ENCODE data around the gene TWF1. TPM values are rescaled to one million over a fixed set of nuclear protein-coding genes. Genes with fewer than 3 reads are reported as not detected.

TWF1 gene
- total RNA-seq, 1 experiment from 2014 or later: 390 TPM

DNA sequence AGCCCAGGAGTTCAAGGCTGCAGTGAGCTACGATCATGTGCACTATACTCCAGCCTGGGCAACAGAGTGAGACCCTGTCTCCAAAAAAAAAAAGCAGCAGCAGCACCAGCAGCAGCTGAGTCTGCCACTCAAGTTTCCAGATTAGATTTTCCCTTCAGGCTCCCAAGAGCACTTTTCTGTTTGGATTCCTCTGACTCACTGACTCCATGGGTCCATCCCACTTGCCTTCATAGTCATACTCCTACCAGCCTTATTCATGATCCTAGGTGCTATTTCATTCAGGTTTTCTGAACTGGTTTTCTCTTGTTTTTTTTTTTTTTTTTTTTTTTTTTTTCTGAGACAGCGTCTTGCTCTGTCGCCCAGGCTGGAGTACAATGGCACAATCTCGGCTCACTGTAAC lies 6.8 kb upstream of the TWF1 start:
- in situ Hi-C loops (cut with HindIII; ENCODE audit: low pct_unique_long_range_greater_than_20kb, low sequenced_read_pairs): no loop called here
- no peak for DNase-seq (ENCODE audit: low read depth, low spot score)

DNA sequence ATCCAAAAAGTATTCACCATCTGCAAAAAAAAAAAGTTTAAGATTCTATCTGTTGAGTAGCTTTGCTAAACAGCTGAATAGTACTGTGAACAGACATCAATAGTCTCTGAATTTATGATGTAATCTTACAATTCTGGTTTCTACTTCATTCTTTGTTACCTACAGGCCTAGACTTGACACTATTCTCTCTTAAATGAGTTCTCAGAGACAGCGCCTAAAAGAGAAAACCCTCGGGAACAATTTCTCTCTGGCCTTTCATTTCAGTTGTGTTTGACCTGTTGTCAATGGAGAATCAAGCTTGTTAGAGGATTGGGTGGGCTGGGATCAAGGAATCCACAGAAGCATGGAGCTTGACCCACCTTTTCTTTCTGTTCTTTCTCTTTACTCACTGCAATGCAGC lies 5.9 kb upstream of the TWF1 start:
- DNase-seq (ENCODE audit: low read depth, low spot score): no peak
- in situ Hi-C loops (cut with HindIII; ENCODE audit: low pct_unique_long_range_greater_than_20kb, low sequenced_read_pairs): no loop called here

GRCh38 chr12:43807386-43807785 lies 1.3 kb upstream of the TWF1 start:
- in situ Hi-C loops (cut with HindIII; ENCODE audit: low pct_unique_long_range_greater_than_20kb, low sequenced_read_pairs): no loop called here
- no peak for DNase-seq (ENCODE audit: low read depth, low spot score)

GRCh38 chr12:43806737-43807072 lies 588 bp upstream of the TWF1 start:
- no peak for DNase-seq (ENCODE audit: low read depth, low spot score)
- in situ Hi-C loops (cut with HindIII; ENCODE audit: low pct_unique_long_range_greater_than_20kb, low sequenced_read_pairs): no loop called here

- peak; percentile 27 for DNase-seq (ENCODE audit: low read depth, low spot score)
- in situ Hi-C loops (cut with HindIII; ENCODE audit: low pct_unique_long_range_greater_than_20kb, low sequenced_read_pairs): no loop called here
Observed at GRCh38 chr12:43805149-43805859, 813 bp downstream of the TWF1 start.

DNA sequence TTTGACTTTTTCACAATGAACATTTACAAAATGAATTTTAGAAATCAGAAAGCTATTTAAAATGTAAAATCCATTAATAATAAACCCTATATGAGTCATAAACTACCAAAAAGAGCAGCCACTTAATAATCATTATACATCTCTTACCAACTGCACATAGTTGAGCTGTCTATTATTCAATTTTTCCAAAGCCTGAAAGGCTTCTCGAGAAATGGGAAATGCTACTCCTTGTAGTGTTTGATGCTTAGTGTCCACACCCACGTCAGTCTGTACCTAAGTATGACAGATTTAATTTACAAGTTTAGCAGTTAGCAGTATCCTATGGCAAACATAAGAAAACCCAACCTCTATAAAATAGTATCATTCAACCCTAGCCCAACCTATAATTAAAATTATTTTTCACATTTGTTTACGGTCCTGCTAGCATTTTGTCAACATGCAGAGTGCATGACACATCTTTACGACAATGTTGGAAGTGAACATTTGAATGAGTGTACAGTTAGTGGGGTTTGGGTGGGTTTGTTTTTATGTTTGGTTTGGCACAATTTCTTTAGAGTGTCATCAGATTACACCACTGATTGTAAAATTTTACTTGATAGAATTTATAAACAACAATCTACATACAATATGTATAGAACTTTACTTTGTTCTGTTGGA lies 8.4 kb downstream of the TWF1 start:
- no peak for DNase-seq (ENCODE audit: low read depth, low spot score)
- in situ Hi-C loops (cut with HindIII; ENCODE audit: low pct_unique_long_range_greater_than_20kb, low sequenced_read_pairs): no loop called here

DNA sequence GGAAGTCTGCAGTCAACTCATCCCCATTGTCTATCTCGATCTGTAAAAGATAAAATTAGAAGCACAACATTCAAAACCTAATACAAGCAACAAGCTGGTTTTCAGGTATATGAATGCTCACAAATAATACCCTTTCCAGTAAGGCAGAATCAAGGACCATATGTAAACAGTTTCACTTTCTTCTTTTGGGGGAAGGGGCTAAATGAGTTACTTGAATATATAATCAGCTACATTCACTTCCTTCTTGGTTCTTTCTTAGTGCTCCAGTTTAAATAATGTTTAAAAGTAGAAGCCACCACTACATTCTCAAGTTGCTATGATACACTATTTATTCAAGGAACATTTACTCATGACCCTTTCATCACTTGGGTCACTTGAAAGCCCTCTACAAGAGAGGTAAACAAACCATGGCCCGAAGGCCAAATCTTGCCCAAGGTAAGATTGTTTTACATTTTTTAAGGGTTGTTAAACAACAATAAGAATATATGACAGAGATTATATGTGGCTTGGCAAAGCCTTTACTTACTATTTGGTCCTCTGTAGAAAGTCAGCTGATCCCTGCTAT lies 10.3 kb downstream of the TWF1 start:
- no peak for DNase-seq (ENCODE audit: low read depth, low spot score)
- in situ Hi-C loops (cut with HindIII; ENCODE audit: low pct_unique_long_range_greater_than_20kb, low sequenced_read_pairs): no loop called here

DNA sequence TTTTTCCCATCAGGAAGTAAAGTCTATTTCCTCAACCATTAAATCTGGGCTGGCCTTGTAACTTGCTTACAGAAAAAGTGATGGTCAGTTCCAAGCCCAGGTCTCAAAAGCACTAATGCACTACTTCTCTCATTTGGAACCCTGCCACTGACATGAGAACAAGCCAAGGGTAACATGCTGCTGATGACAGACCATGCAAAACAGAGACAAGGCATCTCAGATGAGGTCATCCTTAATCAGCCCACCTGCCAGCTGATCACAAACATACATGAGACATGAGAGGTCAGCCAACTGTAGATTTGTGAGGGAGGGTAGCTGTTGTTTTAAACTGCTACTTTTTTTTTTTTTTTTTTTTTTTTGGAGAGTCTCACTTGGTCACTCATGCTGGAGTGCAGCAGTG lies 16.2 kb downstream of the TWF1 start:
- DNase-seq (ENCODE audit: low read depth, low spot score): no peak
- in situ Hi-C loops (cut with HindIII; ENCODE audit: low pct_unique_long_range_greater_than_20kb, low sequenced_read_pairs): loop anchor here (10.0 kb wide), 1 partner anchor 95 kb away; no protein-coding TSS in a partner anchor

DNA sequence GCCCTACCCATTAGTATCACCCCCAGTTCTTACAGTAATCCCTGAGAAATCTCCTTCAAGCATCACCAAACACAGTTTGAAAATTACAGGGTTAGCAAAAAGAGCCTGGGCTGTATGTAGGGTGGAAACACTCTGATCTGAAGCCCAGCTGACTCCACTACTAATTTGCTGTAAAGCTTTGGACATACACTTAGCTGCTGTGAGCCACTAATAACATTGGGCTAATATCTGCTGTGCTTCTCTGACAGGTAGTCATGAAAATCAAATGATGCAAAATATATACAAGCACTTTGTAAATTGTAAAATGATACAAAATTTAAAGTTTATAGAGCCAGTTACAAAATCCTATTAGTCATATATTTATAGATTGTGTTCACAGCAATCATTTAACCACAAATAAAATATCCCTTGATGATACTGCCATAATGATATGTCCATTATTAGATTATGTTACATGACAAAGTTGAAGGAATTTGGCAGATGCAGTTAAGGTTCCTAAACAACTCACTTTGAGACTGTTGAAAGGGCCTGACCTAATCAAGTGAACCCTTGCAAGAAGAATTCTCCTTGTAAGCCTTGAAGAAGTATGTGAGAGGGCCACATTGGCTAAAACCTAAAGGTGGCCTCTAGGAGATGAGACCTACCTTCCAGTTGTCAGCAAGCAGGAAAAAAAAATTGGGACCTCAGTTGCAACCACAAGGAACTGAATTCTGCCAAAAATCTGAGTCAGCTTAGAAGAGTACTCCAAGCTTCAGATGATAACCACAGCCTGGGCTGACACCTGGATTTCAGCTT lies 19.0 kb downstream of the TWF1 start:
- in situ Hi-C loops (cut with HindIII; ENCODE audit: low pct_unique_long_range_greater_than_20kb, low sequenced_read_pairs): loop anchor here (10.0 kb wide), 1 partner anchor 98 kb away; no protein-coding TSS in a partner anchor
- no peak for DNase-seq (ENCODE audit: low read depth, low spot score)

DNA sequence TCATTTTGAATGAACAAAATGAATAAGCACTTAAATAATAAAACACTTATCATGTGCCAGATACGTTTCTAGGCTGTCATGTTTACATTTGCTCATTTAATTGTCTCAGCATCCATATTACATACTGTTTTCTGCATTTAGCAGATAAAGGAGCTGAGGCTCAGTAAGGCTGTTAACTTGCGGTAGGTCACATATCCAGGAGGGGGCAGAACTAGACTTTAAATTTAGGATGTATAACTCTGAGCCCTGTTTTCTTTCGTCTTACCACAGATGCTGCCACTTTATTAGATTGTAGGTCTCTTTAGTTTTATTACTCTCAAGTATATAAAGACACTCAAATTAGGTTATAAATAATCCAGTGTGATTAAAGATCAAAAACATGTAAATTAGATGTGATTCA lies 29.6 kb downstream of the TWF1 start:
- peak; percentile 78 for DNase-seq (ENCODE audit: low read depth, low spot score)
- in situ Hi-C loops (cut with HindIII; ENCODE audit: low pct_unique_long_range_greater_than_20kb, low sequenced_read_pairs): no loop called here

DNA sequence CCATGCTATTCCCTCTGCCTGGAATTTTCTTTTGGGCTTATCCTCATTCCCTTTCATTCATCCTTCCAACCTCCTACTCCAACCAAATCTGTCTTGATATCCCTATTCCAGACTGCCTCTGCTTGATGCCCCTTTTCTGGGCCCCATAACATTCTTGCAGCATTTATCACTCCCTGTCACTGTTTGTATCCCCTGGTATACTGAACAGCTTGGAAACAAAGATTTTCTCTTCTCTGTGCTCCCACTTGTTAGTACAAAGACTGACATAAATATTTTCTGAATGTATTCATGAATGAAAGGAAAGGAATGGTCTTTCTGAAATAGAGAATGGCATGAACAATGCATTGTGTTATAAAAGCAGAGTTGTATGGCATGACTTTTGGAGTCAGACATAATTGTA lies 39.8 kb downstream of the TWF1 start:
- in situ Hi-C loops (cut with HindIII; ENCODE audit: low pct_unique_long_range_greater_than_20kb, low sequenced_read_pairs): no loop called here
- DNase-seq (ENCODE audit: low read depth, low spot score): no peak

- in situ Hi-C loops (cut with HindIII; ENCODE audit: low pct_unique_long_range_greater_than_20kb, low sequenced_read_pairs): no loop called here
- no peak for DNase-seq (ENCODE audit: low read depth, low spot score)
Observed at GRCh38 chr12:43764528-43764927, 41.6 kb downstream of the TWF1 start.

GRCh38 chr12:43763769-43764168 lies 42.3 kb downstream of the TWF1 start:
- no peak for DNase-seq (ENCODE audit: low read depth, low spot score)
- in situ Hi-C loops (cut with HindIII; ENCODE audit: low pct_unique_long_range_greater_than_20kb, low sequenced_read_pairs): no loop called here

DNA sequence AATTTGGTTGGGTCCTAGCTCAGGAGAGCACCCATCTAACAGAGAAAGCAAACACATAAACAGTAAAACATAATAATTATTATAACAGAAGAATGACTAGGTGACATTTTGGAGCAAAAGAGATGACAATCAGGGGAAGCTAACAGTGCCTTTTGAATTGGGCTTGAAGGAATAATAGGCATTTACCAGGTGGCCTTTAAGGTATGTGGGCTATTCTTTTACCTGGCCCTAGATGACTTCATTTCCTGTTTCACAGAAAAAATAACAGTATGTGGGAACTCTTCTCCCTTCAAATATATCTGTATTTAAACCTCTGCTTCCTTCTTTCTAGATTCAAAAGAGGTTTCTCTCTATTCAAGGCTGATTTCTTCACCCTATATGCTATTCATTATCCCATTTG lies 43.5 kb downstream of the TWF1 start:
- no peak for DNase-seq (ENCODE audit: low read depth, low spot score)
- in situ Hi-C loops (cut with HindIII; ENCODE audit: low pct_unique_long_range_greater_than_20kb, low sequenced_read_pairs): no loop called here

GRCh38 chr12:43761500-43761899 lies 44.6 kb downstream of the TWF1 start:
- no peak for DNase-seq (ENCODE audit: low read depth, low spot score)
- in situ Hi-C loops (cut with HindIII; ENCODE audit: low pct_unique_long_range_greater_than_20kb, low sequenced_read_pairs): no loop called here

GRCh38 chr12:43760396-43760795 lies 45.7 kb downstream of the TWF1 start:
- in situ Hi-C loops (cut with HindIII; ENCODE audit: low pct_unique_long_range_greater_than_20kb, low sequenced_read_pairs): no loop called here
- no peak for DNase-seq (ENCODE audit: low read depth, low spot score)

DNA sequence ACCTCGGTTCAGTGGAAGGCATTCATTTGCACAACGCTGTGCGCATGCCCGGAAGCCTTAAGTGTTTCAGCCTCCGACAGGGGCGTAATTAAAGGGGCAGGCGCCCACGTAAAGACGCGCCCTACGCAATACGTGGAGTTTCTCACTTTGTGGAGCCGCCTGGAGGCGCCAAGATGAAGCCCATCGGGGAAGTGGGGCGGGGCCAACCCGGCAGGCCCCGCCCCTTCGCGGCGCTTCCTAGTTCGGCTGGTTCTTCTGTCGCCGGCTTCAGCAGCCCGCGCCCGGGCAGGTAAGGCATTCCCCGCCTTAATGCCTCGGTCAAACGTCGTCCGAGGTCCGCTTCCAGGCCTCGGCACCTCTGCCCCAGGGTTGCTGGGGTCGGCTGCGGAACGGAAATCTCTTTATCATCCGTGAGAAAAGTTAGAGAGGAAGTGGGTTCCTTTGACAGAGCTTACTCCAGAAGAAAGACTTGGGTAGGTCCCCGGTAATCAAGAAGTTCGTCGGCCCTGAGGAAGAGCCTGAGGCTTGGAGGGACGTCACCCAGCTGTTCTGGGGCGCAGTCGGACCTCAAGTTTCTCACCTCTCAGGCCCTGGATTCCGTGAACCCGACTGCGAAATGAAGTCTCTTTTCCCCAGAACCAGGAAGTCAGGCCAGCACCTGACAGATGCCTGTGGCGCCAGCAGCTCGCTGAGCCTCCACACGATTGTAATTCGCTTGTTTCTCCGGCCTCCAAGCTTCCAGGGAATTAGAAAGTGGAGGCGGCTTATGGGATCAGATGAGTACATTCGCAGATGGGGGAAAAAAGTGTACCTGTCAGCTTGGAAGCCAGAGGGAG lies 47.2 kb downstream of the TWF1 start, which contains the start of the genes IRAK4 and PUS7L:
TSS of gene IRAK4 (plus strand) at position 224 of the 836 bp plus-strand sequence. CDS start 9,161 bp downstream, outside the sequence.
TSS of gene PUS7L (minus strand) at position 63 of the 836 bp plus-strand sequence. CDS start 3,545 bp downstream, outside the sequence.
- DNase-seq (ENCODE audit: low read depth, low spot score): peak; percentile 98
- in situ Hi-C loops (cut with HindIII; ENCODE audit: low pct_unique_long_range_greater_than_20kb, low sequenced_read_pairs): no loop called here

All from SK-MEL-5 (cell line).